Aorta (tissue), 5 donors: Measurements from ENCODE around the gene TPP1. TPM values are rescaled to one million over a fixed set of nuclear protein-coding genes. Genes with fewer than 3 reads are reported as not detected.

ENCODE experiments used
- ATAC-seq: fragments of 200-7000 bp; cut with Tn5 transposase; one replicate; pipeline ENCODE4 v1.9.1; 2022; ENCODE audit warnings: moderate library complexity; ENCODE audit not compliant: low FRiP score
- DNase-seq, 2 donors: peaks; one replicate each; pipeline ENCODE4 v3.0.0-alpha.2; 2020
- H3K27ac ChIP-seq, 2 donors: one replicate each; pipeline ENCODE4 v1.5.1; 2013; ENCODE audit warnings: low read length in 2 of 2, mild to moderate bottlenecking in 2 of 2, moderate library complexity in 2 of 2, control low read depth in 1 of 2, inconsistent platforms in 1 of 2, low read depth in 1 of 2
- H3K27me3 ChIP-seq, 2 donors: one replicate each; pipeline ENCODE4 v1.6.1; 2013; ENCODE audit warnings: control low read depth in 1 of 2, low read length in 1 of 2, mild to moderate bottlenecking in 1 of 2, moderate library complexity in 1 of 2; ENCODE audit not compliant: insufficient read depth in 2 of 2, control insufficient read depth in 1 of 2
- H3K36me3 ChIP-seq, 2 donors: one replicate each; pipeline ENCODE4 v1.6.1; 2013; ENCODE audit warnings: control low read depth in 1 of 2, low read length in 1 of 2, mild to moderate bottlenecking in 1 of 2; ENCODE audit not compliant: insufficient read depth in 2 of 2, control insufficient read depth in 1 of 2
- H3K4me1 ChIP-seq, 2 donors: one replicate each; pipeline ENCODE4 v1.6.1; 2013; ENCODE audit warnings: low read length in 2 of 2, control low read depth in 1 of 2, mild to moderate bottlenecking in 1 of 2, moderate library complexity in 1 of 2; ENCODE audit not compliant: insufficient read depth in 2 of 2, control insufficient read depth in 1 of 2
- H3K4me3 ChIP-seq, 2 donors: one replicate each; pipeline ENCODE4 v1.5.1; 2013; ENCODE audit warnings: low read length in 2 of 2, control low read depth in 1 of 2, mild to moderate bottlenecking in 1 of 2
- H3K9me3 ChIP-seq: one replicate; pipeline ENCODE4 v1.6.1; 2013; ENCODE audit warnings: mild to moderate bottlenecking, low read length; ENCODE audit not compliant: control insufficient read depth
- WGBS, 2 donors: extraction: QIAGEN DNeasy Blood & Tissue Kit; methylation state at CpG; one replicate each; pipeline ENCODE4 v1.1.7; 2013; 5-methylcytosine and 5-hydroxymethylcytosine counted together
- intact Hi-C, 2 donors: fragments of 100-400 bp; cut with DNase I; formaldehyde crosslinking; loops; one replicate each; pipeline versions ENCODE4 v1.14.2 to v1.15.0; 2022
- polyA plus RNA-seq, 2 donors: library from polyadenylated mRNA; stranded (reverse); fragments of 200-250 nt; gene quantifications; one replicate each; pipeline ENCODE4 v1.2.3, GENCODE V29; 2013
- total RNA-seq, 2 donors: library from RNA; stranded (reverse); fragmentation: NEBNext Ultra II Directional; extraction: Animal tissue kit (Norgen Biotek cat#: 25700); gene quantifications; one replicate each; pipeline ENCODE4 v1.2.1, GENCODE V29; 2021
- donor health status: healthy with polysubstance abuse.
- donor health status: Bipolar disorder and iron deficiency.
- donor health status: DM: no; HTN: no; CAD: no.
- donor health status: DM: no; HTN: no; CAD: no.
- donor health status: DM: yes; HTN: yes; CAD: no.

The TPP1 gene
- total and polyA plus RNA-seq, 4 donors, result 26.8 to 125 (median 58.8) TPM

DNA sequence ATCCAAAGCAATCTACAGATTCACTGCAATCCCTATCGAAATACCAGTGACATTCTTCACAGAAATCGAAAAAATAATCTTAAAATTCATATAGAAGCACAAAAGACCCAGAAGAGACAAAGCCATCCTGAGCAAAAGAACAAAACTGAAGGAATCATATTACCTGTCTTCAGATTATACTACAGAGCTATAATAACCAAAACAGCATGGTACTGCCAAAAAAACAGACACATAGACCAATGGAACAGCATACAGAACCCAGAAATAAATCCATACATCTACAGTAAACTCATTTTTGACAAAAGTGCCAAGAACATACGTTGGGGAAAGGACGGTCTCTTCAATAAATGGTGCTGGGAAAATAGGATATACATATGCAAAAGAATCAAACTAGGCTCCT is 34.7 kb downstream of the TPP1 start:
- Histone ChIP-seq H3K4me3 (no peak overlapping the region), H3K27ac (no peak overlapping the region), H3K27me3 (no peaks in the 10 kb centered on the region), H3K4me1 (no peaks in the 10 kb centered on the region), H3K9me3 (no peaks in the 10 kb centered on the region), H3K36me3 (no peaks in the 10 kb centered on the region)
- no peak for ATAC-seq
- no peak for DNase-seq
- intact Hi-C loops, result no loop called here
- WGBS, 2 donors, result 95 to 96% methylated on average over 4 of the region's 4 CpGs

DNA sequence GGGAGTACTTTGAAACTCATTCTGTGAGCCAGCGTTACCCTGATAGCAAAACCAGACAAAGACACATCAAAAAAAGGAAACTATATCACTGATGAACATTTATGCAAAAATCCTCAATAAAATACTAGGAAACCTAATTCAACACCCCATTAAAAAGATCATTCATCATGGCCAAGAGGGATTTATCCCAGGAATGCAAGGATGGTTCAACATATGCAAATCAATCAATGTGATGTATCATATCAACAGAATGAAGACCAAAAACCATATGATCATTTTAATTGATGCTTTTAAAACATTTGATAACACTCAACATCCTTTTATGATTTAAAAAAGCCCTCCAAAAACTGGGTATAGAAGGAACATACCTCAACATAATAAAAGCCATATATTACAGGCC is 35.6 kb downstream of the TPP1 start:
- DNase-seq (no peak), ATAC-seq (no peak)
- intact Hi-C loops, result no loop called here
- Histone ChIP-seq H3K4me3 (no peak overlapping the region), H3K9me3 (no peaks in the 10 kb centered on the region), H3K27me3 (no peaks in the 10 kb centered on the region), H3K27ac (no peak overlapping the region), H3K36me3 (no peaks in the 10 kb centered on the region), H3K4me1 (no peaks in the 10 kb centered on the region)
- 93 to 98% methylated on average over 1 of the region's 1 CpG for WGBS, 2 donors

GRCh38 chr11:6579681-6580080 is 39.5 kb downstream of the TPP1 start:
- no peak for ATAC-seq
- intact Hi-C loops, result no loop called here
- Histone ChIP-seq H3K36me3 (no peaks in the 10 kb centered on the region), H3K4me3 (no peak overlapping the region), H3K27me3 (no peaks in the 10 kb centered on the region), H3K27ac (no peak overlapping the region), H3K4me1 (no peaks in the 10 kb centered on the region), H3K9me3 (no peaks in the 10 kb centered on the region)
- DNase-seq, result no peak
- 55 to 74% methylated on average over 2 of the region's 2 CpGs for WGBS, 2 donors

- 89 to 94% methylated on average over 1 of the region's 1 CpG for WGBS, 2 donors
- no peaks in the 10 kb centered on the region for H3K9me3 ChIP-seq
- no peak overlapping the region for H3K27ac ChIP-seq
- ATAC-seq (no peak), DNase-seq (no peak)
- H3K4me1 ChIP-seq, result no peaks in the 10 kb centered on the region
- H3K27me3 ChIP-seq, result no peaks in the 10 kb centered on the region
- intact Hi-C loops, result no loop called here
- H3K4me3 ChIP-seq, result no peak overlapping the region
- no peaks in the 10 kb centered on the region for H3K36me3 ChIP-seq
These were observed 41.1 kb downstream of the TPP1 start for GRCh38 chr11:6578134-6578533.

GRCh38 chr11:6576471-6577373 is 42.5 kb downstream of the TPP1 start:
- ATAC-seq, result peak; percentile 67
- H3K27ac ChIP-seq, result no peak overlapping the region
- 25 to 34% methylated on average over 6 of the region's 6 CpGs for WGBS, 2 donors

GRCh38 chr11:6574816-6575715 is 44.2 kb downstream of the TPP1 start:
- intact Hi-C loops, result no loop called here
- no peak overlapping the region for H3K27ac ChIP-seq

More at GRCh38 chr11:6576471-6577373, 42.5 kb downstream of the TPP1 start:
- no peaks in the 10 kb centered on the region for H3K27me3 ChIP-seq
- intact Hi-C loops, result no loop called here
- peak in 1 of 2 donors; percentile 55 for DNase-seq
- H3K4me3 ChIP-seq, result no peak overlapping the region
- no peaks in the 10 kb centered on the region for H3K4me1 ChIP-seq
- H3K9me3 ChIP-seq, result no peaks in the 10 kb centered on the region
- no peaks in the 10 kb centered on the region for H3K36me3 ChIP-seq

DNA sequence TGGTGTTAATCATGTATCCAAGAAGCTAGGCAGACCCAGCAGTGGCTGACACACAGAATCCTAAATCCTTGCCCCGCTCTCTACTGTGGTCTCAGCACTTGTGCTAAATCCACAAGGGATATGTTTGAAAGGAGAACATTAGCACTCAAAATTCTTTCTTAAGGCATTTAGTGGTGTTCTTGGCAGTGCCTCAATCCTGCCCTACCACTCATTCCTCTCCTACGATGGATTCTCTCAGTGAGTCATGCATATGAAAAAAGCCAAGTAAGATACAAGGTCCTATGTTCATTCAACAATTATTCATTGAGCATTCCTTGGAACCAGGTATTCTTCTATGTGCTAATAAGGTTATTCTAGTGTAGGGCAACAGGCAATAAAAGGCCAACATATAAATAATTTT is 47.0 kb downstream of the TPP1 start:
- no peaks in the 10 kb centered on the region for H3K9me3 ChIP-seq
- H3K27me3 ChIP-seq, result no peaks in the 10 kb centered on the region
- no peaks in the 10 kb centered on the region for H3K36me3 ChIP-seq
- no peaks in the 10 kb centered on the region for H3K4me1 ChIP-seq
- 32% methylated on average over 2 of the region's 2 CpGs for WGBS, 2 donors
- intact Hi-C loops, result no loop called here
- no peak overlapping the region for H3K4me3 ChIP-seq
- no peak for ATAC-seq
- no peak overlapping the region for H3K27ac ChIP-seq
- DNase-seq, result no peak

More at GRCh38 chr11:6574816-6575715, 44.2 kb downstream of the TPP1 start:
- DNase-seq (no peak), ATAC-seq (no peak)
- no peaks in the 10 kb centered on the region for H3K36me3 ChIP-seq
- H3K4me3 ChIP-seq, result no peak overlapping the region
- WGBS, 2 donors, result 89 to 92% methylated on average over 6 of the region's 6 CpGs
- no peaks in the 10 kb centered on the region for H3K27me3 ChIP-seq
- H3K4me1 ChIP-seq, result no peaks in the 10 kb centered on the region
- no peaks in the 10 kb centered on the region for H3K9me3 ChIP-seq

GRCh38 chr11:6571434-6572008 is 47.7 kb downstream of the TPP1 start:
- no peaks in the 10 kb centered on the region for H3K27me3 ChIP-seq
- ATAC-seq (no peak), DNase-seq (peak in 1 of 2 donors; percentile 69)
- no peaks in the 10 kb centered on the region for H3K4me1 ChIP-seq
- intact Hi-C loops, result no loop called here
- H3K9me3 ChIP-seq, result no peaks in the 10 kb centered on the region
- H3K36me3 ChIP-seq, result no peaks in the 10 kb centered on the region
- H3K4me3 ChIP-seq, result no peak overlapping the region
- 68 to 78% methylated on average over 22 of the region's 22 CpGs for WGBS, 2 donors
- no peak overlapping the region for H3K27ac ChIP-seq
